ENCODE results near the gene TTC4. TPM values are rescaled to one million over a fixed set of nuclear protein-coding genes. Genes with fewer than 3 reads are reported as not detected.

Gene TTC4
- total RNA-seq, 3 donors from 2014 or later (not counting 1 experiment from before 2014, with no cell fraction given), result 7.8 to 13.6 (median 10.0) TPM

- no peaks in the 10 kb centered on the region for H3K9me3 Mint-ChIP-seq
- peaks cover 22 to 24% of the 10 kb centered on the region in 2 donors for H3K4me1 Mint-ChIP-seq
- 93% methylated on average over 4 of the region's 4 CpGs for WGBS (ENCODE audit: insufficient coverage)
- H3K9me3 ChIP-seq (ENCODE audit: control insufficient read depth, insufficient read depth, low read length), result no peaks in the 10 kb centered on the region
- no peaks in the 10 kb centered on the region for H3K4me1 ChIP-seq (ENCODE audit: control insufficient read depth, insufficient read depth, low read length)
- no peak for TF ChIP-seq CTCF (IDR thresholded peaks at IDR 0.05)
- H3K36me3 Mint-ChIP-seq, result peaks cover 25% of the 10 kb centered on the region
- no peak overlapping the region for H3K27ac ChIP-seq (ENCODE audit: low read length)
- H3K27me3 ChIP-seq (ENCODE audit: control insufficient read depth, insufficient read depth, low read length), result no peaks in the 10 kb centered on the region
- intact Hi-C loops (cut with micrococcal nuclease), result no loop called here
- DNase-seq, result no peak
- H3K4me3 Mint-ChIP-seq, result no peak overlapping the region
- H3K4me3 ChIP-seq (ENCODE audit: low read length), result no peak overlapping the region
- no peak overlapping the region for H3K27ac Mint-ChIP-seq
- H3K36me3 ChIP-seq (ENCODE audit: control insufficient read depth, insufficient read depth, low read length), result peaks cover 15% of the 10 kb centered on the region
- ATAC-seq, result no peak
- no peaks in the 10 kb centered on the region for H3K27me3 Mint-ChIP-seq (ENCODE audit: low read depth in 2 of 2)
Observed at GRCh38 chr1:54777011-54777410, 61.4 kb downstream of the TTC4 start.

GRCh38 chr1:54777431-54777830 lies 61.8 kb downstream of the TTC4 start:
- intact Hi-C loops (cut with micrococcal nuclease), result no loop called here
- peak overlapping the region; percentile 15 to 64 for H3K27ac Mint-ChIP-seq
- H3K36me3 Mint-ChIP-seq, result peaks cover 26% of the 10 kb centered on the region
- no peaks in the 10 kb centered on the region for H3K9me3 Mint-ChIP-seq
- DNase-seq (no peak), ATAC-seq (no peak)
- no peak overlapping the region for H3K4me3 Mint-ChIP-seq
- no peak for TF ChIP-seq CTCF (IDR thresholded peaks at IDR 0.05)
- H3K36me3 ChIP-seq (ENCODE audit: control insufficient read depth, insufficient read depth, low read length), result peaks cover 15% of the 10 kb centered on the region
- no peaks in the 10 kb centered on the region for H3K27me3 Mint-ChIP-seq (ENCODE audit: low read depth in 2 of 2)
- H3K27ac ChIP-seq (ENCODE audit: low read length), result no peak overlapping the region
- no peaks in the 10 kb centered on the region for H3K9me3 ChIP-seq (ENCODE audit: control insufficient read depth, insufficient read depth, low read length)
- H3K4me3 ChIP-seq (ENCODE audit: low read length), result no peak overlapping the region
- no peaks in the 10 kb centered on the region for H3K4me1 ChIP-seq (ENCODE audit: control insufficient read depth, insufficient read depth, low read length)
- H3K27me3 ChIP-seq (ENCODE audit: control insufficient read depth, insufficient read depth, low read length), result no peaks in the 10 kb centered on the region
- peaks cover 22 to 24% of the 10 kb centered on the region in 2 donors for H3K4me1 Mint-ChIP-seq
- WGBS (ENCODE audit: insufficient coverage), result 92% methylated on average over 4 of the region's 4 CpGs

- no peak for TF ChIP-seq CTCF (IDR thresholded peaks at IDR 0.05)
- ATAC-seq (no peak), DNase-seq (no peak)
- Mint-ChIP-seq H3K27ac (no peak overlapping the region), H3K4me3 (no peak overlapping the region), H3K4me1 (peaks cover 22 to 23% of the 10 kb centered on the region in 2 donors), H3K36me3 (peaks cover 26% of the 10 kb centered on the region), H3K27me3 (ENCODE audit: low read depth in 2 of 2) (no peaks in the 10 kb centered on the region), H3K9me3 (no peaks in the 10 kb centered on the region)
- Histone ChIP-seq H3K4me1 (ENCODE audit: control insufficient read depth, insufficient read depth, low read length) (no peaks in the 10 kb centered on the region), H3K27ac (ENCODE audit: low read length) (no peak overlapping the region), H3K4me3 (ENCODE audit: low read length) (no peak overlapping the region), H3K9me3 (ENCODE audit: control insufficient read depth, insufficient read depth, low read length) (no peaks in the 10 kb centered on the region), H3K36me3 (ENCODE audit: control insufficient read depth, insufficient read depth, low read length) (peaks cover 35% of the 10 kb centered on the region), H3K27me3 (ENCODE audit: control insufficient read depth, insufficient read depth, low read length) (no peaks in the 10 kb centered on the region)
- WGBS (ENCODE audit: insufficient coverage), result 83% methylated on average over 74 of the region's 74 CpGs
- intact Hi-C loops (cut with micrococcal nuclease), result no loop called here
Observed at GRCh38 chr1:54781023-54781723, 65.5 kb downstream of the TTC4 start.

GRCh38 chr1:54782156-54782555 lies 66.5 kb downstream of the TTC4 start:
- Mint-ChIP-seq H3K4me1 (peaks cover 24 to 32% of the 10 kb centered on the region in 2 donors), H3K4me3 (no peak overlapping the region), H3K9me3 (no peaks in the 10 kb centered on the region), H3K27ac (peak overlapping the region; percentile 11 to 25), H3K36me3 (peaks cover 26% of the 10 kb centered on the region), H3K27me3 (ENCODE audit: low read depth in 2 of 2) (no peaks in the 10 kb centered on the region)
- Histone ChIP-seq H3K4me3 (ENCODE audit: low read length) (no peak overlapping the region), H3K27ac (ENCODE audit: low read length) (peak overlapping the region; percentile 5), H3K27me3 (ENCODE audit: control insufficient read depth, insufficient read depth, low read length) (no peaks in the 10 kb centered on the region), H3K9me3 (ENCODE audit: control insufficient read depth, insufficient read depth, low read length) (no peaks in the 10 kb centered on the region), H3K36me3 (ENCODE audit: control insufficient read depth, insufficient read depth, low read length) (peaks cover 45% of the 10 kb centered on the region), H3K4me1 (ENCODE audit: control insufficient read depth, insufficient read depth, low read length) (no peaks in the 10 kb centered on the region)
- 86% methylated on average over 5 of the region's 6 CpGs for WGBS (ENCODE audit: insufficient coverage)
- no peak for ATAC-seq
- no peak for DNase-seq
- intact Hi-C loops (cut with micrococcal nuclease), result no loop called here
- no peak for TF ChIP-seq CTCF (IDR thresholded peaks at IDR 0.05)

Data from natural killer cell (primary cell).